ENCODE data around the gene HDAC4. TPM values are rescaled to one million over a fixed set of nuclear protein-coding genes. Genes with fewer than 3 reads are reported as not detected.

HDAC4 gene
- total RNA-seq, 1 experiment from 2014 or later, result 5.6 TPM

GRCh38 chr2:239092571-239093294 is 308.1 kb downstream of the HDAC4 start:
- no peak for DNase-seq (ENCODE audit: low read depth)
- in situ Hi-C loops (cut with HindIII; ENCODE audit: low pct_unique_long_range_greater_than_20kb, low sequenced_read_pairs), result no loop called here

GRCh38 chr2:239089884-239090283 is 310.9 kb downstream of the HDAC4 start:
- in situ Hi-C loops (cut with HindIII; ENCODE audit: low pct_unique_long_range_greater_than_20kb, low sequenced_read_pairs), result no loop called here
- no peak for DNase-seq (ENCODE audit: low read depth)

GRCh38 chr2:239087046-239087710 is 313.6 kb downstream of the HDAC4 start:
- no peak for DNase-seq (ENCODE audit: low read depth)
- in situ Hi-C loops (cut with HindIII; ENCODE audit: low pct_unique_long_range_greater_than_20kb, low sequenced_read_pairs), result no loop called here

GRCh38 chr2:239086325-239087020 is 314.3 kb downstream of the HDAC4 start:
- no peak for DNase-seq (ENCODE audit: low read depth)
- in situ Hi-C loops (cut with HindIII; ENCODE audit: low pct_unique_long_range_greater_than_20kb, low sequenced_read_pairs), result no loop called here

- in situ Hi-C loops (cut with HindIII; ENCODE audit: low pct_unique_long_range_greater_than_20kb, low sequenced_read_pairs), result no loop called here
- DNase-seq (ENCODE audit: low read depth), result no peak
Observed at GRCh38 chr2:239085201-239085992, 315.4 kb downstream of the HDAC4 start.

- in situ Hi-C loops (cut with HindIII; ENCODE audit: low pct_unique_long_range_greater_than_20kb, low sequenced_read_pairs), result no loop called here
Observed at GRCh38 chr2:239084007-239084406, 316.8 kb downstream of the HDAC4 start.

GRCh38 chr2:239082425-239082824 is 318.4 kb downstream of the HDAC4 start:
- no peak for DNase-seq (ENCODE audit: low read depth)
- in situ Hi-C loops (cut with HindIII; ENCODE audit: low pct_unique_long_range_greater_than_20kb, low sequenced_read_pairs), result no loop called here

More at GRCh38 chr2:239084007-239084406, 316.8 kb downstream of the HDAC4 start:
- no peak for DNase-seq (ENCODE audit: low read depth)

GRCh38 chr2:239081622-239082021 is 319.2 kb downstream of the HDAC4 start:
- DNase-seq (ENCODE audit: low read depth), result no peak
- in situ Hi-C loops (cut with HindIII; ENCODE audit: low pct_unique_long_range_greater_than_20kb, low sequenced_read_pairs), result no loop called here

- DNase-seq (ENCODE audit: low read depth), result no peak
- in situ Hi-C loops (cut with HindIII; ENCODE audit: low pct_unique_long_range_greater_than_20kb, low sequenced_read_pairs), result no loop called here
Observed at GRCh38 chr2:239081046-239081445, 319.8 kb downstream of the HDAC4 start.

GRCh38 chr2:239079671-239080294 is 321.0 kb downstream of the HDAC4 start:
- in situ Hi-C loops (cut with HindIII; ENCODE audit: low pct_unique_long_range_greater_than_20kb, low sequenced_read_pairs), result no loop called here
- DNase-seq (ENCODE audit: low read depth), result no peak

- in situ Hi-C loops (cut with HindIII; ENCODE audit: low pct_unique_long_range_greater_than_20kb, low sequenced_read_pairs), result no loop called here
Observed at GRCh38 chr2:239078128-239078924, 322.5 kb downstream of the HDAC4 start.

GRCh38 chr2:239077260-239077659 is 323.6 kb downstream of the HDAC4 start:
- in situ Hi-C loops (cut with HindIII; ENCODE audit: low pct_unique_long_range_greater_than_20kb, low sequenced_read_pairs), result no loop called here
- no peak for DNase-seq (ENCODE audit: low read depth)

More at GRCh38 chr2:239078128-239078924, 322.5 kb downstream of the HDAC4 start:
- DNase-seq (ENCODE audit: low read depth), result no peak

GRCh38 chr2:239075918-239076758 is 324.7 kb downstream of the HDAC4 start:
- in situ Hi-C loops (cut with HindIII; ENCODE audit: low pct_unique_long_range_greater_than_20kb, low sequenced_read_pairs), result no loop called here
- no peak for DNase-seq (ENCODE audit: low read depth)

- DNase-seq (ENCODE audit: low read depth), result no peak
- in situ Hi-C loops (cut with HindIII; ENCODE audit: low pct_unique_long_range_greater_than_20kb, low sequenced_read_pairs), result no loop called here
Observed at GRCh38 chr2:239073745-239074530, 326.9 kb downstream of the HDAC4 start.

- in situ Hi-C loops (cut with HindIII; ENCODE audit: low pct_unique_long_range_greater_than_20kb, low sequenced_read_pairs), result no loop called here
Observed at GRCh38 chr2:239073270-239073669, 327.6 kb downstream of the HDAC4 start.

GRCh38 chr2:239072786-239073185 is 328.0 kb downstream of the HDAC4 start:
- DNase-seq (ENCODE audit: low read depth), result no peak
- in situ Hi-C loops (cut with HindIII; ENCODE audit: low pct_unique_long_range_greater_than_20kb, low sequenced_read_pairs), result no loop called here

More at GRCh38 chr2:239073270-239073669, 327.6 kb downstream of the HDAC4 start:
- no peak for DNase-seq (ENCODE audit: low read depth)

Measured in Caki2 (cell line).